HepG2 (cell line): Measurements from ENCODE around the gene ARSB. TPM values are rescaled to one million over a fixed set of nuclear protein-coding genes. Genes with fewer than 3 reads are reported as not detected.

Experiments
- DR1 ChIP-seq: sonication (generic); formaldehyde crosslinking; IDR thresholded peaks from 2 replicates; pipeline ENCODE4 v1.8.0; 2021; ENCODE audit warnings: mild to moderate bottlenecking, missing genetic modification reagents, inconsistent platforms
- HOXA7 ChIP-seq: sonication (generic); formaldehyde crosslinking; IDR thresholded peaks from 2 replicates; pipeline ENCODE4 v1.8.1; 2022; ENCODE audit warnings: mild to moderate bottlenecking, missing genetic modification reagents, moderate library complexity
- KAT7 ChIP-seq: IDR thresholded peaks from 2 replicates; pipeline ENCODE4 v1.6.1; 2018; ENCODE audit warnings: borderline replicate concordance, missing compliant biosample characterization
- KDM6A ChIP-seq: IDR thresholded peaks from 2 replicates; pipeline ENCODE4 v1.6.1; 2016; ENCODE audit warnings: low read depth
- KMT2A ChIP-seq: sonication (generic); formaldehyde crosslinking; IDR thresholded peaks from 2 replicates; pipeline ENCODE4 v1.4.0; 2020; ENCODE audit warnings: missing genetic modification reagents
- ONECUT2 ChIP-seq: sonication (generic); formaldehyde crosslinking; IDR thresholded peaks from 2 replicates; pipeline ENCODE4 v1.4.0; 2020; ENCODE audit warnings: missing genetic modification reagents
- SNAPC2 ChIP-seq: sonication (generic); formaldehyde crosslinking; IDR thresholded peaks from 2 replicates; pipeline ENCODE4 v1.8.1; 2022; ENCODE audit warnings: mild to moderate bottlenecking, missing genetic modification reagents
- XRCC5 ChIP-seq: fragments of 200-400 bp; formaldehyde crosslinking; optimal IDR thresholded peaks from 2 replicates; pipeline ENCODE3; 2017; ENCODE audit warnings: mild to moderate bottlenecking, low read length
- ZFX ChIP-seq: sonication (generic); formaldehyde crosslinking; IDR thresholded peaks from 2 replicates; pipeline ENCODE4 v1.4.0; 2020; ENCODE audit warnings: mild to moderate bottlenecking, low read depth, missing genetic modification reagents, moderate library complexity
- ZMYM3 ChIP-seq: sonication (generic); formaldehyde crosslinking; IDR thresholded peaks from 2 replicates; pipeline ENCODE4 v1.5.1; 2020; ENCODE audit warnings: mild to moderate bottlenecking, missing genetic modification reagents
- ZNF337 ChIP-seq: sonication (generic); formaldehyde crosslinking; IDR thresholded peaks from 2 replicates; pipeline ENCODE4 v1.5.1; 2020; ENCODE audit warnings: missing genetic modification reagents, low read depth, mild to moderate bottlenecking, borderline replicate concordance
- ZNF761 ChIP-seq: sonication (generic); formaldehyde crosslinking; conservative IDR thresholded peaks from 2 replicates; pipeline ENCODE4 v1.4.0; 2020; ENCODE audit warnings: mild to moderate bottlenecking, missing genetic modification reagents
- ZSCAN25 ChIP-seq: sonication (generic); formaldehyde crosslinking; IDR thresholded peaks from 2 replicates; pipeline ENCODE4 v1.8.0; 2022; ENCODE audit warnings: mild to moderate bottlenecking, missing genetic modification reagents
- polyA plus RNA-seq, 8 experiments: library from polyadenylated mRNA; depleted of rRNA in 3 of 8; stranded (reverse) in 7 of 8; unstranded in 1 of 8; fragments of >200 nt; fragmentation: Illumina TruSeq in 4 of 8; extraction: Trizol in 4 of 8; gene quantifications; 2 replicates each; pipeline versions ENCODE4 v1.2.1 to v1.2.3, GENCODE V29; 2011 to 2016; ENCODE audit warnings: low read depth in 4 of 8, missing spikeins in 1 of 8, mixed read lengths in 1 of 8; ENCODE audit not compliant: insufficient read depth in 1 of 8
- total RNA-seq, 5 experiments: library from RNA; depleted of rRNA; stranded (reverse); fragments of >200 nt; fragmentation: Illumina TruSeq; extraction: Trizol; gene quantifications; 2 replicates each; pipeline ENCODE4 v1.2.3, GENCODE V29; 2016; ENCODE audit warnings: low read depth in 1 of 5
- TF ChIP-seq, protein P1 (sequence below): sonication (generic); formaldehyde crosslinking; IDR thresholded peaks from 2 replicates; pipeline ENCODE4 v1.4.0; 2020; ENCODE audit warnings: missing genetic modification reagents
- TF ChIP-seq, protein P2 (sequence below): sonication (generic); formaldehyde crosslinking; IDR thresholded peaks from 2 replicates; pipeline ENCODE4 v1.8.1; 2023; ENCODE audit warnings: mild to moderate bottlenecking, missing genetic modification reagents
- TF ChIP-seq, protein P3 (sequence below): sonication (generic); formaldehyde crosslinking; IDR thresholded peaks from 2 replicates; pipeline ENCODE4 v1.8.1; 2023; ENCODE audit warnings: missing genetic modification reagents, mild to moderate bottlenecking, borderline replicate concordance
- TF ChIP-seq, protein P4 (sequence below): sonication (generic); formaldehyde crosslinking; IDR thresholded peaks from 2 replicates; pipeline ENCODE4 v1.4.0; 2020; ENCODE audit warnings: mild to moderate bottlenecking, missing genetic modification reagents
- TF ChIP-seq, protein P5 (sequence below): sonication (generic); formaldehyde crosslinking; IDR thresholded peaks from 2 replicates; pipeline ENCODE4 v1.5.0; 2020; ENCODE audit warnings: mild to moderate bottlenecking, missing genetic modification reagents

Gene ARSB
- total and polyA plus RNA-seq, 2 of the 13 experiments (the other 11 are each of a cell fraction or from before 2014, with no cell fraction given): 52.6 to 66.4 TPM

DNA sequence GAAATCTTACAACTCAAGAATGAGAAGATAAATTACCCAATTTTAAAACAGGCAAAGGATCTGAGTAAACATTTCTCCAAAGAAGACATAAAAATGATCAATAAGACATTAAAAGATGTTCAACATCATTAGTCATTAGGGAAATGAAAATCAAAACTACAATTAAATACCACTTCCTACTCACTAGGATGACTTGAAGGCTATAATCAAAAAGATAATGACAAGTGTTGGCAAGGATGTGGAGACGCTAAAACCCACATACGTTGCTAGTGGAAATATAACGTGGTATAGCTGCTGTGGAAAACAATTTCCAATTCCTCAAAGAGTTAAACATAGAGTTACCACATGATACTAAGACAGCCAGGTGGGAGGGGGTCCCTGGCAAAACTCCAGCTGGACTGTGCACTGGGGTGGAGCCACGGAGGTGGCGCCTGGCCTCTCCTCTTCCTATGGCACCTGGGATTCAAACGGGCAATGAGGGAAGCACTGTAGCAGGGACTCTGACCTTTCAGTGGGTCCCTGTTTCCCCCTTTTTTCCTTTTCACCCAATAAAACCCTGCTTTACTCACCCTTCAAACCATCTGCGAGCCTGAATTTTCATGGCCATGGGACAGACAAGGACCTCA lies 5.9 kb downstream of the ARSB start (continued):
- no peak for TF ChIP-seq ZNF761
- TF ChIP-seq ONECUT2 (CRISPR knock-in tag): no peak
- peak; percentile 50; the same call in 1 of the 2 replicates for TF ChIP-seq ZMYM3 (CRISPR knock-in tag)
- TF ChIP-seq, protein P1, sequence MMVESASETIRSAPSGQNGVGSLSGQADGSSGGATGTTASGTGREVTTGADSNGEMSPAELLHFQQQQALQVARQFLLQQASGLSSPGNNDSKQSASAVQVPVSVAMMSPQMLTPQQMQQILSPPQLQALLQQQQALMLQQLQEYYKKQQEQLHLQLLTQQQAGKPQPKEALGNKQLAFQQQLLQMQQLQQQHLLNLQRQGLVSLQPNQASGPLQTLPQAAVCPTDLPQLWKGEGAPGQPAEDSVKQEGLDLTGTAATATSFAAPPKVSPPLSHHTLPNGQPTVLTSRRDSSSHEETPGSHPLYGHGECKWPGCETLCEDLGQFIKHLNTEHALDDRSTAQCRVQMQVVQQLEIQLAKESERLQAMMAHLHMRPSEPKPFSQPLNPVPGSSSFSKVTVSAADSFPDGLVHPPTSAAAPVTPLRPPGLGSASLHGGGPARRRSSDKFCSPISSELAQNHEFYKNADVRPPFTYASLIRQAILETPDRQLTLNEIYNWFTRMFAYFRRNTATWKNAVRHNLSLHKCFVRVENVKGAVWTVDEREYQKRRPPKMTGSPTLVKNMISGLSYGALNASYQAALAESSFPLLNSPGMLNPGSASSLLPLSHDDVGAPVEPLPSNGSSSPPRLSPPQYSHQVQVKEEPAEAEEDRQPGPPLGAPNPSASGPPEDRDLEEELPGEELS (CRISPR knock-in tag): peak; percentile 51; the same call in 1 of the 2 replicates
- TF ChIP-seq, protein P2, sequence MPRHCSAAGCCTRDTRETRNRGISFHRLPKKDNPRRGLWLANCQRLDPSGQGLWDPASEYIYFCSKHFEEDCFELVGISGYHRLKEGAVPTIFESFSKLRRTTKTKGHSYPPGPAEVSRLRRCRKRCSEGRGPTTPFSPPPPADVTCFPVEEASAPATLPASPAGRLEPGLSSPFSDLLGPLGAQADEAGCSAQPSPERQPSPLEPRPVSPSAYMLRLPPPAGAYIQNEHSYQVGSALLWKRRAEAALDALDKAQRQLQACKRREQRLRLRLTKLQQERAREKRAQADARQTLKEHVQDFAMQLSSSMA (CRISPR knock-in tag): no peak
- no peak for TF ChIP-seq HOXA7 (CRISPR knock-in tag)
- TF ChIP-seq KMT2A (CRISPR knock-in tag): peak; percentile 17; the same call in 1 of the 2 replicates
- no peak for TF ChIP-seq ZNF337
- TF ChIP-seq XRCC5: peak; percentile 23
- TF ChIP-seq ZSCAN25: no peak
- TF ChIP-seq, protein P3, sequence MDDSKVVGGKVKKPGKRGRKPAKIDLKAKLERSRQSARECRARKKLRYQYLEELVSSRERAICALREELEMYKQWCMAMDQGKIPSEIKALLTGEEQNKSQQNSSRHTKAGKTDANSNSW (CRISPR knock-in tag): no peak
- no peak for TF ChIP-seq SNAPC2 (CRISPR knock-in tag)
- TF ChIP-seq DR1 (CRISPR knock-in tag): no peak
- TF ChIP-seq KDM6A: 0 out of 2 replicates have a peak, but pooled peaks have one; percentile 61
- TF ChIP-seq, protein P4, sequence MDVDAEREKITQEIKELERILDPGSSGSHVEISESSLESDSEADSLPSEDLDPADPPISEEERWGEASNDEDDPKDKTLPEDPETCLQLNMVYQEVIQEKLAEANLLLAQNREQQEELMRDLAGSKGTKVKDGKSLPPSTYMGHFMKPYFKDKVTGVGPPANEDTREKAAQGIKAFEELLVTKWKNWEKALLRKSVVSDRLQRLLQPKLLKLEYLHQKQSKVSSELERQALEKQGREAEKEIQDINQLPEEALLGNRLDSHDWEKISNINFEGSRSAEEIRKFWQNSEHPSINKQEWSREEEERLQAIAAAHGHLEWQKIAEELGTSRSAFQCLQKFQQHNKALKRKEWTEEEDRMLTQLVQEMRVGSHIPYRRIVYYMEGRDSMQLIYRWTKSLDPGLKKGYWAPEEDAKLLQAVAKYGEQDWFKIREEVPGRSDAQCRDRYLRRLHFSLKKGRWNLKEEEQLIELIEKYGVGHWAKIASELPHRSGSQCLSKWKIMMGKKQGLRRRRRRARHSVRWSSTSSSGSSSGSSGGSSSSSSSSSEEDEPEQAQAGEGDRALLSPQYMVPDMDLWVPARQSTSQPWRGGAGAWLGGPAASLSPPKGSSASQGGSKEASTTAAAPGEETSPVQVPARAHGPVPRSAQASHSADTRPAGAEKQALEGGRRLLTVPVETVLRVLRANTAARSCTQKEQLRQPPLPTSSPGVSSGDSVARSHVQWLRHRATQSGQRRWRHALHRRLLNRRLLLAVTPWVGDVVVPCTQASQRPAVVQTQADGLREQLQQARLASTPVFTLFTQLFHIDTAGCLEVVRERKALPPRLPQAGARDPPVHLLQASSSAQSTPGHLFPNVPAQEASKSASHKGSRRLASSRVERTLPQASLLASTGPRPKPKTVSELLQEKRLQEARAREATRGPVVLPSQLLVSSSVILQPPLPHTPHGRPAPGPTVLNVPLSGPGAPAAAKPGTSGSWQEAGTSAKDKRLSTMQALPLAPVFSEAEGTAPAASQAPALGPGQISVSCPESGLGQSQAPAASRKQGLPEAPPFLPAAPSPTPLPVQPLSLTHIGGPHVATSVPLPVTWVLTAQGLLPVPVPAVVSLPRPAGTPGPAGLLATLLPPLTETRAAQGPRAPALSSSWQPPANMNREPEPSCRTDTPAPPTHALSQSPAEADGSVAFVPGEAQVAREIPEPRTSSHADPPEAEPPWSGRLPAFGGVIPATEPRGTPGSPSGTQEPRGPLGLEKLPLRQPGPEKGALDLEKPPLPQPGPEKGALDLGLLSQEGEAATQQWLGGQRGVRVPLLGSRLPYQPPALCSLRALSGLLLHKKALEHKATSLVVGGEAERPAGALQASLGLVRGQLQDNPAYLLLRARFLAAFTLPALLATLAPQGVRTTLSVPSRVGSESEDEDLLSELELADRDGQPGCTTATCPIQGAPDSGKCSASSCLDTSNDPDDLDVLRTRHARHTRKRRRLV: no peak
- TF ChIP-seq, protein P5, sequence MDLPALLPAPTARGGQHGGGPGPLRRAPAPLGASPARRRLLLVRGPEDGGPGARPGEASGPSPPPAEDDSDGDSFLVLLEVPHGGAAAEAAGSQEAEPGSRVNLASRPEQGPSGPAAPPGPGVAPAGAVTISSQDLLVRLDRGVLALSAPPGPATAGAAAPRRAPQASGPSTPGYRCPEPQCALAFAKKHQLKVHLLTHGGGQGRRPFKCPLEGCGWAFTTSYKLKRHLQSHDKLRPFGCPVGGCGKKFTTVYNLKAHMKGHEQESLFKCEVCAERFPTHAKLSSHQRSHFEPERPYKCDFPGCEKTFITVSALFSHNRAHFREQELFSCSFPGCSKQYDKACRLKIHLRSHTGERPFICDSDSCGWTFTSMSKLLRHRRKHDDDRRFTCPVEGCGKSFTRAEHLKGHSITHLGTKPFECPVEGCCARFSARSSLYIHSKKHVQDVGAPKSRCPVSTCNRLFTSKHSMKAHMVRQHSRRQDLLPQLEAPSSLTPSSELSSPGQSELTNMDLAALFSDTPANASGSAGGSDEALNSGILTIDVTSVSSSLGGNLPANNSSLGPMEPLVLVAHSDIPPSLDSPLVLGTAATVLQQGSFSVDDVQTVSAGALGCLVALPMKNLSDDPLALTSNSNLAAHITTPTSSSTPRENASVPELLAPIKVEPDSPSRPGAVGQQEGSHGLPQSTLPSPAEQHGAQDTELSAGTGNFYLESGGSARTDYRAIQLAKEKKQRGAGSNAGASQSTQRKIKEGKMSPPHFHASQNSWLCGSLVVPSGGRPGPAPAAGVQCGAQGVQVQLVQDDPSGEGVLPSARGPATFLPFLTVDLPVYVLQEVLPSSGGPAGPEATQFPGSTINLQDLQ (CRISPR knock-in tag): no peak
- TF ChIP-seq KAT7 (CRISPR knock-in tag): no peak
- no peak for TF ChIP-seq ZFX (CRISPR knock-in tag)
